Measurements from ENCODE around the gene XAGE1B. TPM values are rescaled to one million over a fixed set of nuclear protein-coding genes. Genes with fewer than 3 reads are reported as not detected.
"Not testable (repeated sequence)": the region's sequence is repeated elsewhere in the genome, so short reads cannot be mapped to it uniquely, and the experiment has no call there.

The XAGE1B gene
- total RNA-seq, 2 experiments from 2014 or later: not detected

GRCh38 chrX:52495545-52496418, 21.1 kb downstream of the XAGE1B start, which contains the start of gene XAGE1A:
Gene XAGE1A, plus strand, starts transcription at chrX:52495808. Its CDS starts 1,554 bp downstream, at chrX:52497362.
- H3K4me1 ChIP-seq (ENCODE audit: insufficient read depth, low read length, poor library complexity, severe bottlenecking); H4K20me1 ChIP-seq (ENCODE audit: insufficient read depth, low read length); H2AFZ ChIP-seq (ENCODE audit: low read length); H3K27ac ChIP-seq (ENCODE audit: low read depth, low read length, poor library complexity, severe bottlenecking); POLR2A ChIA-PET; H3K79me2 ChIP-seq (ENCODE audit: insufficient read depth, low read depth, low read length); BruUV-seq (replicated peaks); H3K9me2 ChIP-seq (ENCODE audit: insufficient read depth, low read length); intact Hi-C loops (cut with micrococcal nuclease; ENCODE audit: unreplicated experiment); CTCF ChIA-PET (ENCODE audit: unreplicated experiment); H3K4me3 ChIP-seq (ENCODE audit: low read depth, low read length, poor library complexity, severe bottlenecking); H3K4me2 ChIP-seq (ENCODE audit: low read length); H3K36me3 ChIP-seq (ENCODE audit: insufficient read depth, low read length); H3K9me3 ChIP-seq (ENCODE audit: low read length); DNase-seq (ENCODE audit: low spot score): not testable (repeated sequence)

- H2AFZ ChIP-seq (ENCODE audit: low read length); H3K9me2 ChIP-seq (ENCODE audit: insufficient read depth, low read length); H3K36me3 ChIP-seq (ENCODE audit: insufficient read depth, low read length); H3K9me3 ChIP-seq (ENCODE audit: low read length); H3K4me2 ChIP-seq (ENCODE audit: low read length); CTCF ChIA-PET (ENCODE audit: unreplicated experiment); H4K20me1 ChIP-seq (ENCODE audit: insufficient read depth, low read length); intact Hi-C loops (cut with micrococcal nuclease; ENCODE audit: unreplicated experiment); H3K4me1 ChIP-seq (ENCODE audit: insufficient read depth, low read length, poor library complexity, severe bottlenecking); H3K79me2 ChIP-seq (ENCODE audit: insufficient read depth, low read depth, low read length); POLR2A ChIA-PET; BruUV-seq (replicated peaks); H3K27ac ChIP-seq (ENCODE audit: low read depth, low read length, poor library complexity, severe bottlenecking); H3K4me3 ChIP-seq (ENCODE audit: low read depth, low read length, poor library complexity, severe bottlenecking); DNase-seq (ENCODE audit: low spot score): not testable (repeated sequence)
These were observed 45.6 kb downstream of the XAGE1B start for GRCh38 chrX:52471301-52471700.

Small RNAs within 50 kb of the gene (small RNA-seq; reads per million reads assigned to genes)
- not detected for gene BX510359.8
- not detected for gene RBM22P7

Other genes with a start within 250 kb of the XAGE1B start
- not detected in 2 replicates for gene XAGE2, start 148.0 kb downstream of the XAGE1B start, total RNA-seq (2014; rRNA removed; shearing (Covaris generic))
- gene XAGE2, start 148.0 kb downstream of the XAGE1B start, total RNA-seq (2022): not detected in 2 replicates
- gene XAGE1A, start 21.3 kb downstream of the XAGE1B start, total RNA-seq (2014; rRNA removed; shearing (Covaris generic)): not detected in 2 replicates
- gene XAGE1A, start 21.3 kb downstream of the XAGE1B start, total RNA-seq (2022): not detected in 2 replicates
- gene SSX7, start 137.8 kb upstream of the XAGE1B start, total RNA-seq (2014; rRNA removed; shearing (Covaris generic)): not detected in 2 replicates
- gene SSX7, start 137.8 kb upstream of the XAGE1B start, total RNA-seq (2022): not detected in 2 replicates
- not detected in 2 replicates for gene SSX2, start 190.1 kb upstream of the XAGE1B start, total RNA-seq (2014; rRNA removed; shearing (Covaris generic))
- gene SSX2, start 190.1 kb upstream of the XAGE1B start, total RNA-seq (2022): not detected in 2 replicates
- not detected in 2 replicates for gene SSX2B, start 234.2 kb upstream of the XAGE1B start, total RNA-seq (2014; rRNA removed; shearing (Covaris generic))
- gene SSX2B, start 234.2 kb upstream of the XAGE1B start, total RNA-seq (2022): not detected in 2 replicates

All from OCI-LY7 (cell line).